Pulmonary artery endothelial cell (primary cell): ENCODE results near the gene KLHDC10. TPM values are rescaled to one million over a fixed set of nuclear protein-coding genes. Genes with fewer than 3 reads are reported as not detected.
"Not testable (repeated sequence)": the region's sequence is repeated elsewhere in the genome, so short reads cannot be mapped to it uniquely, and the experiment has no call there.

Source experiments
- DNase-seq: peaks from one replicate; pipeline ENCODE4 v3.0.0-alpha.2; 2011; ENCODE audit warnings: low read depth, low spot score
- total RNA-seq: library from RNA; depleted of rRNA; stranded (reverse); fragments of >200 nt; gene quantifications from 2 replicates; pipeline ENCODE4 v1.2.3, GENCODE V29; 2014

KLHDC10 gene, protein sequence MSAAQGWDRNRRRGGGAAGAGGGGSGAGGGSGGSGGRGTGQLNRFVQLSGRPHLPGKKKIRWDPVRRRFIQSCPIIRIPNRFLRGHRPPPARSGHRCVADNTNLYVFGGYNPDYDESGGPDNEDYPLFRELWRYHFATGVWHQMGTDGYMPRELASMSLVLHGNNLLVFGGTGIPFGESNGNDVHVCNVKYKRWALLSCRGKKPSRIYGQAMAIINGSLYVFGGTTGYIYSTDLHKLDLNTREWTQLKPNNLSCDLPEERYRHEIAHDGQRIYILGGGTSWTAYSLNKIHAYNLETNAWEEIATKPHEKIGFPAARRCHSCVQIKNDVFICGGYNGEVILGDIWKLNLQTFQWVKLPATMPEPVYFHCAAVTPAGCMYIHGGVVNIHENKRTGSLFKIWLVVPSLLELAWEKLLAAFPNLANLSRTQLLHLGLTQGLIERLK
- 29.3 and 39.9 TPM in 2 replicates for total RNA-seq

DNA sequence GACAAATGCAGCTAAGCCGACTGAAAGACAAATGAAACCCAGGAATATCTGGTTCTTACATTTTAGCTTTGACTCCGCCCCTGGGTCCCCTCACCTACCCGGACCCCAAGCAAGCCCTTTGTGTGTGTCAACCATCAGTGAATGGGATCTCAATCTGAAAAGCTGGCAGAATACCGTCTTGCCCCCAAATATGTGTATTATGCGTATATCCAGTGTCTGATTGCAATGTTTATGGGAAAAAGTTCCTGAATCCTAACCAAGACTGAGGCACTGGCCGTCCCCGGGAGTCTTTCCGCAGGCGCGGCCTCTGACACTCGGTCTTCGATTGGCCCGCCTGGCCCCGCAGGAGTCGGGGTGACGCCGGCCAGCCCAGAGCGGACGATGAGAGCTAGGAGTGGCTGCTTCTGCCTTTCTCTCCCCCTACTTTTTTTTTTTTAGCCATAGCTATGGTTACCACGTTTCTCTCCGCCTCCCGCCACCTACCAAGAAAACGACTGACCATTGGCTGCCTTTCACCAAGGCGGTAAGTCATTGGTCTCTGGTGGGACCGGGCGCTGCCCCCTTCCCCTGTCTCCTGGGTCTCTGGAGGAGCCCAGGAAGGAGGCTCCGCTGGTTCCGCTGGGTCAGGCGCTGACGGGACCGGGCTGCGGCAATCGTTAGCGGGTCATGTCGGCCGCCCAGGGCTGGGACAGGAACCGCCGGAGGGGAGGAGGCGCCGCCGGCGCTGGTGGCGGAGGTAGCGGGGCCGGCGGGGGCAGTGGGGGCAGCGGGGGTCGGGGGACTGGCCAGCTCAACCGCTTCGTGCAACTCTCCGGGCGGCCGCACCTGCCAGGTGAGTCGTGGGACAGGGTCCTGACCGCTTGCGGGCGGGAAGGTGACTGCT, at the start of gene KLHDC10:
KLHDC10 (plus strand) TSS at position 557 of the 883 bp plus-strand sequence; CDS start at position 667, 110 bp downstream.
- peak; percentile 96 for DNase-seq

DNA sequence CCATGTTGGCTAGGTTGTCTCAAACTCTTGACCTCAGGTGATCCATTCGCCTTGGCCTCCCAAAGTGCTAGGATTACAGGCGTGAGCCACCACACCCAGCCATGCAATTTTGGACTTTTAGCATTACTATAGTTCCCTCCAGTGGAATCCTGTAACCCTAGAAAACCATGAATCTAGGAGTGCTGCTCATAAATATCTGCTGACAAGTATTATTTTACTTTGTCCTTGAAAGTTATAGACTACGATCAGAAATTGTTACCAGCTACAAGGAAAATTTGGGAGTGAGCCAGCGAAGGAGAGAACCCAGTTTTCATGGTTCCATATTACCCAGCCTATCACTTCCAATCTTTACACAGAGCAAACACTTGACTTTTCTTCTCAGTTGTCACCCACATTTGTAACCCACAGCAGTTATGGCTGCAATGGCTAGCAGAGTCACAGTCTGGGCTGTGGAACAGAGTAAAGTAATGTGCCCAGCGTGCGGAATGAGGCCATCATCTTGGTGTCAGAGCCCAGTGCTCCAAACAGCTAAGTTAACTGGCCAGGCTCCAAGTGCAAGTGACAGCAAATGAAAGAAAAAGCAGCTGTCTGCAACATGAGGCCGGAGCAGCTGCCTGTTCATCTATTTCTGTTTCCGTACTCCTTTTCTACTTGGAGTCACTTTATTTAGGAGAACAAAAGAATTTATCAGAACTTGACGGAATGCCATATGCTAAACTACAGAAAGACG, 49.1 kb upstream of the KLHDC10 start:
- DNase-seq = no peak

GRCh38 chr7:130022115-130022514, 48.2 kb upstream of the KLHDC10 start:
- DNase-seq = no peak

DNA sequence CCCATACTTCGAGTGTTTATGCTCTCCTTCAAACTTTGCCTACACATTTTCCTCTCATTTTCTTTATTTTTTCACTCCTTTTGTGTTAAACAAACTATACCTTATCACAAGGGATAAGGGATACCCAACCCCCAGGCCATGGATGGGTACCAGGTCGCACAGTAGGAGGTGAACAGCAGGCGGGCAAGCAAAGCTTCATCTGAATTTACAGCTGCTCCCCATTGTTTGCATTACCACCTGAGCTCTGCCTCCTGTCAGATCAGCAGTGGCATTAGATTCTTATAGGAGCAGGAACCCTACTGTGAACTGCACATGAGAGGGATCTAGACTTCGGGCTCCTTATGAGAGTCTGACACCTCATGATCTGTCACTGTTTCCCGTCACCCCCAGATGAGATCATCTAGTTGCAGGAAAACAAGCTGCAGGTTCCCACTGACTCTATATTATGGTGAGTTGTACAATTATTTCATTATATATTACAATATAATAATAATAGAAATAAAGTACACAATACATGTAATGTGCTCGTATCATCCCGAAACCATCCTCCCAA, 47.6 kb upstream of the KLHDC10 start:
- DNase-seq = no peak

GRCh38 chr7:130024390-130024789, 45.9 kb upstream of the KLHDC10 start:
- DNase-seq = no peak

- DNase-seq = no peak
Observed at GRCh38 chr7:130032698-130033097, 37.6 kb upstream of the KLHDC10 start.

DNA sequence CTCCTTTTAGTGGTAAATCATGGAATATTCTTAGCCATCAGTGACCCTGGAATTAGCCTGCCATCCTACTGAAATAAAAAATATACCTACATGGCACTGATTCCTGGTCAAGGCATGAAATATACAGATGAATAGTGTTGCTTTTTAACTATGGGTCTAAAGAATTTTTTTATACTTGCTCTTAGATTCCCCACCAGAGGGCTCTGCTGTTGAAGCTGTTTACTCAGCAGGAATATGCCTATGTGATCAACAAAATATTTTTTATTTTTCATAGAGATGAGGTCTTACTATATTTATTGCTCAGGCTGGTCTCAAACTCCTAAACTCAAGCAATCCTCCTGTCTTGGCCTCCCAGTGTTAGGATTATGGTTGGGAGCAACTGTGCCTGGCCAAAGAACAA, 32.6 kb upstream of the KLHDC10 start:
- no peak for DNase-seq

- DNase-seq = no peak
Observed at GRCh38 chr7:130040576-130040975, 29.8 kb upstream of the KLHDC10 start.

GRCh38 chr7:130047831-130048230, 22.5 kb upstream of the KLHDC10 start:
- no peak for DNase-seq

- no peak for DNase-seq
Observed at GRCh38 chr7:130048906-130049305, 21.4 kb upstream of the KLHDC10 start.

GRCh38 chr7:130052250-130052649, 18.1 kb upstream of the KLHDC10 start:
- not testable (repeated sequence) for DNase-seq

DNA sequence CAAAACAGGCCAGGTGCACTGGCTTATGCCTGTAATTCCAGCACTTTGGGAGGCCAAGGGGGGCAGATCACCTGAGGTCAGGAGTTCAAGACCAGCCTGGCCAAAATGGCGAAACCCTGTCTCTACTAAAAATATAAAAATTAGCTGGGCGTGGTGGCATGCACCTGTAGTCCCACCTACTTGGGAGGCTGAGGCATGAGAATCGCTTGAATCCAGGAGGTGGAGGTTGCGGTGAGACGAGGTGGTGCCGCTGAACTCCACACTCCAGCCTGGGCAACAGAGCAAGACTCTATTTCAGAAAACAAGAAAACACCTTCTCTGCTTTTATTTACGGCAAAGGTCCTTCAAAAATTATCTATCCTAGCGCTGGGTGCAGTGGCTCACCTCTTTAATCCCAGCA, 15.1 kb upstream of the KLHDC10 start:
- DNase-seq = not testable (repeated sequence)

- no peak for DNase-seq
Observed at GRCh38 chr7:130062246-130062645, 8.1 kb upstream of the KLHDC10 start.

GRCh38 chr7:130063036-130063435, 7.3 kb upstream of the KLHDC10 start:
- DNase-seq = no peak

DNA sequence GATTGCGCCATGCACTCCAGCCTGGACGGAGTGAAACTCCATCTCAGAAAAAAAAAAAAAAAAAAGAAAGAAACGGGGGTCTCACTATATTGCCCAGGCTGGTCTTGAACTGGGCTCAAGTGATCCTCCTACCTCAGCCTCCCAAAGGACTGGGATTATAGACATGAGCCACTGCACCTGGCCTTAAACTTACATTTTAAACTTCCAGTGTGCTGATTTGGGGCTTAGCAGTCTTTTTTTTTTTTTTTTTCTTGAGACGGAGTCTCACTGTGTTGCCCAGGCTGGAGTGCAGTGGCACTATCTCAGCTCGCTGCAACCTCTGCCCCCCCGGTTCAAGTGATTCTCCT, 5.8 kb upstream of the KLHDC10 start:
- not testable (repeated sequence) for DNase-seq

DNA sequence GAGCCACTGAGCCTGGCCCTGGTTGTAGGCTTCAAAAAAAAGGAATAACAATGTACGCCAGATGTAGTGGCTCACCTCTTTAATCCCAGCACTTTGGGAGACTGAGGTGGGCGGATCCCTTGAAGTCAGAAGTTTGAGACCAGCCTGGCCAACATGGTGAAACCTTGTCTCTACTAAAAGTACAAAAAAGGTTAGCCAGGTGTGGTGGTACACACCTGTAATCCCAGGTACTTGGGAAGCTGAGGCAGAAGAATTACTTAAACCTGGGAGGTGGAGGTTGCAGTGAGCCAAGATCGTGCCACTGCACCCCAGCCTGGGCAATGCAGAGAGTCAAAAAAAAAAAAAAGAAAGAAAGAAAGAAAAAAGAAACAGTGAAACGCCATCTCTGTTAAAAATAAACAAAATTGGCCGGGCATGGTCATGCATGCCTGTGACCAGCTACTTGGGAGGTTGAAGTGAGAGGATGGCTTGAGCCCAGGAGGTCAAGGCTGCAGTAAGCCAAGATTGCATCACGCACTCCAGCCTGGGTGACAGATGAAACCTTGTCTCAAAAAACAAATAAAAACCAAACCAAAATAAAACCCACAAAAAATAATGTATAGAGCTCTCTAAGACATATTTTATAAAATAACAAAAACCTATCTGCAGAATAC, 4.7 kb upstream of the KLHDC10 start:
- DNase-seq = no peak

DNA sequence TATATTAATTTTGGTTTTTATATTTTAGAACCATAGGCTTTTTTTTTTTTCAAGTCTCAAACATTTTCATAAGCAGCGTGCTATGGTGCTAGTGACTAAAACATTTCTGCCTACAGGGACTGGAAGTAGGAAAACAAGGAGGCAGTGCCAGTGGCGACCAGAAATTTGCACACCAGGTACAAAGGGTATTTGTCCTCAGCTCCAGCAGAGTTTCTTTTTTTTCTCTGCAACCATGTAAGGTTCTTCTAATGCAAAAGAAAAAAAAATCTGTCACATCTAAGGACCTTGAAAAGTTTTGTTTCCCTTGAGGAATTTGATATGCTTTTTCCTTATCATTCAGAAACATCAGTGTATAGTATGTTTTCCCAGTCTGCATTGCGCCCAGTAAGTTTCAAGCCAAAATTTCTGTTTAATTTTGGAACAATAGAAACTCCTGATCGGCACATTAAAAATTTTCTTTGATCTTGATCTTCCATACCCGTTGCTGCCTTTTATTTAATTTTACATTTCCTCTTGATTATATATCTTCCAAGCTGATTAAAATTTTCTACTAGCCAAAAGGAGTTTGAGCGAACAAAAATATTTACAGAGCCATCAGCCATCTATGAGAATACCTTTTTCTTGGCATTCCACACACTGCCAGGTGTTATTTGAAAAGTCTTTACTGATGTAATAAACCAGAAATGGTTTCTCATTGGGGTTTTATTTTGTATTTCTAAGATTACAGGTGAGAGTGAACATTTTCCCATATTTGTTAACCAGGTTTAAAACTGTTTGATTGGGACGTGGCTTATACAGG, 956 bp upstream of the KLHDC10 start:
- DNase-seq = no peak

- no peak for DNase-seq
Observed at GRCh38 chr7:130070861-130071622, 708 bp downstream of the KLHDC10 start.
